Middle frontal gyrus (tissue), 1 donor: ENCODE measurements around the gene GUCA2B.

ENCODE experiments used
- DNase-seq: peaks from one replicate; pipeline ENCODE4 v3.0.0-alpha.2; 2015; ENCODE audit warnings: low spot score; ENCODE audit errors: extremely low spot score

The GUCA2B gene

DNA sequence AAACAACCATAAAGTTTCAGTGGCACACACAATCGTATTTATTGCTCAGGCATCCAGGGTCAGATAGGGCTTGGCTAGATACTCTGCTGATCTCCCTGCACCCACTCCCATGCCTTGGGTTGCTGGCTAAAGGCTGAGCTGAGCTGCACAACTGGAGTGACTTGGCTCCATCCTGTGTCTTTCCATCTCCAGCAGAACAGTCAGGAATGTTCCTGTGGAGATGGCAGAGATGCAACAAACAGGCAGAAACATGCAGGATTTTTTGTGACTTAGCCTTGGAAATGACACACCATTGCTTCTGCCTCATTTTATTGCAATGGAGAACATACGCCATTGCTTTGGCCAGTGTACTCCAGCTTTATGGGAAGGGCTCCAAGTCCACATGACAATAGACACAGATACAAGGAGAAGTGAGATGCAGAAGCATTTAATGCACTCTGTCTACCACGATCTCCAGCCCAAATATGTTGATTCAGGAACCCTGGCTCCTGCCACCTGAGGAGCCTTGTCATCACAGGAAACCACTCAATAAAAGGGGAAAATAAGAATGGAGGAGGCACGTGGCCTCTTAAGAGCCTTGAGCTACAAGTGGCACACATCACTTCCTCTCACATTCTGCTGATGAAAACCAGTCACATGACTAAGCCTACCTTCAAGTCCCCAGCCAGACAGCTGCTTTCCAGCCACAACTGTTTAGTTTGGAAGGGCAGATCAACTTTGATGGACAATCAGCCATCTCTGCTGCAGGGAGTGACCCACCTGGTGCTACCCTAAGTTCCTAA lies 10.1 kb upstream of the GUCA2B start:
- DNase-seq = no peak

DNA sequence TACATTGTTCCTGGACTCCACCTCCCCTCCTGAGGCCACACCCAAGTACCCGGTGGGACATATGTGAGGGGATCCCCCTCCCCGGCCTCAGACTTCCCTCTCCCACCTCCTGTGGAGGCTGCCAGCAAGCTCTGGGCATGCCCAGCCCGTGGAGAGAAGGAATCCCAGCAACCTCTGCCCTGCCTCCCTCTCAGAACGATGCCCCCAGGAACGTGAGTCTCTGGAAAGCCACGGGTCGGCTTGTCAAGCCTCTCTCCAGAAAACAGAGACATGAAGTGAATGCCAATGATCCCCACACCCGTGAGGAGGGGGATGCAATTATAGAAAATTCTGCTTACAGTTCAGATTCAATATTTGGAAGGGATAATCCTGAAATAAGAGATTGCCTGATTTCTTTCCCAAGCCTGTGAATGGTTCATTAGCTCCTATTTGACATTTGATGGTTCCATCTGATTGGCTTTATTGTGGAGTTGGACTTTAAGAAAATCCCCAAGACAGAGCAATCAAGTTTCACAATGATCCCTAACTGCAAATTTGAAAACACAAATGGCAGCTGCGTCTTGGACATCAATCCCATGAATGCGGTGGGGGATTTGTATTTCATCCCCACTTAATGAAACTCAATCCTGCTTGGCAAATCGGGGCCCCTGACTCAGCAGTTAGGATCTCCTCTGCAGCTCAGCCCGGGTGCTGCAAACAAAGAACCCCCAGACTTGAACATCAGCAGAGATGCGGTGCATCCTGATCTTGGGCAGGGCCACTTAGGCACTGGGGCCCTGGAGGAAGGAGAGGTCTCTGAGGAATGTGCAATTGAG lies 9.1 kb upstream of the GUCA2B start:
- DNase-seq = no peak

DNA sequence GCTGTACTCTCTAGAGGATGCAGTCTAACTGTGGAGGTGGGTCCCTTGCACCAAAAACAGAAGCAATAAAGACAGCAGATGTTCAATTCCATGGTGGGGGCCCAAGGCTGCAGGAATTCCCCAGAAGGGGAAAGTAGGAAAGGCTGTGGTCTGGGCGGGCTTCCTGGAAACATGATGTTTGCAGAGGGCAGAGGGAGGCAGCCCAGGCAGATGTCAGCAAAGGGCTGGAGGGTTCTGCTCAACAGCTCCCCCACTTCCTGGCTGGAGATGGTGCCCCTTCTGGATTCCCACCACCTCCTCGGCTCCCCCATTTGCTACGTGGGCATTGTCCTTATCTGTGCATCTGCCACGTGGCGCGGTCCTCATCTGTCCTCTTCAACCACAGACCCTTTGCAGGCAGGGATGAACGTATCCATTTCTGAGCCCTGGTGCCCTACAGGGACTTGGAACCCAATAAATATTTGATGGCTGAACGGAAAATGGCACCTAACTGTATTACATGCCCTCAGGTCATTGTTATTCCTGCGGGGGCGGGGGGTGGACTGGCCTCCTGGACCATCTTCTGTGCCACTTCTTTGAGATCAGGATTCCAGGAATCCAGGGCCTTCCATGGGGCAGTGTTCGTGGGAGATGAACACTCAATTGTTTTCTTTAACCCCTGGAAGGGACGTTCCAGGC lies 8.4 kb upstream of the GUCA2B start:
- no peak for DNase-seq

DNA sequence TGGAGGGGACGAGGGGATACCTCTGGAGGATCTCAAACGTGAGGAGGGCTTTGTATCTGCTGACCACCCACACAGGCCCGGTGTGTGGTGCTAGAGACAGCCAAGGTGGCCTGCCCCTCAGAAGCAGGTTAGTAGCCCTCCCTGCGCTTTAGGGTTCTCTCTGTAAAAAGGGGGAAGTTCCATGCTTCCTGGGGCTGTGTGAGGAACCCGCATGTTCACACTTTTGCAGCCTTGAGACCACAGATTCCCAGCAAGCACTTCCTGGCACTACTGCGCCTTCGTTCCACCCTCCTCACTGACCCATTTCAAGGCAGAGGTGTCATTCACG lies 7.9 kb upstream of the GUCA2B start:
- no peak for DNase-seq

DNA sequence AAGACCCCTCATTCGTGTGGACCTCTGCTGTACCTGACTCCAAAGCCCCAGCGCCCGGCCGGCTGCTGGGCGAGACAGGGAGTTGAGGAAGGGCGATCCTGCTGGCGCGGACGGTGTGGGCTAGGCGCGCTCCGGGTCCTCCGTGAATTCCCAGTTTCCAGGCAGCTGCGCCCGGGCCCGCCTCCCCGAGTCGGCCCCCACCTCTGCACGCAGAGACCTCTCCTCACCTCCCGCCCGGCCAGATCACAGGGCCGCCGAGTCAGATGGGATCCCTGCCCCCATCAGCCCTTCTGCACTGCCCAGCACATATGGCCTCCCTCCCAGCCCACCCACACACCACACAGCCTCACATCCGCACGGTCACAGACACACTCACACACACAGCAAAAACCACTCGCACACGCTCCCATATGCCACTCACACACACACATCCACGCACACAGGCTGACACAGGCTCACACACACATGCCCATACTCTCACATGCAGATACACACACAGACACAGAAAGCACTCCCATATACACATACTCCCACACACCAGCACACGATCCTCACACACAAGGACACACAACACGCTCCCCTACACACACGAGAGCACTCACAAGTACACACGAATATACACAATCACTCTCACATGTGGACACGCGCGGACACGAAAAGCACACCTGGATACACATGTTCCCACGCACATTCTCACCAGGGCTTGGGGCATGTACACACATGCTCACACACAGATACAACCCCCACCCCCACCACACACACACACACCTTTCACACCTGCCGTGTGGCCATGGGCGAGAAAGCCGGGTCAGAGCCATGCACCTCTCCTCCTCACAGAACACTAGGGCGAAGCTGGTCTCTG lies 7.2 kb upstream of the GUCA2B start:
- no peak for DNase-seq

DNA sequence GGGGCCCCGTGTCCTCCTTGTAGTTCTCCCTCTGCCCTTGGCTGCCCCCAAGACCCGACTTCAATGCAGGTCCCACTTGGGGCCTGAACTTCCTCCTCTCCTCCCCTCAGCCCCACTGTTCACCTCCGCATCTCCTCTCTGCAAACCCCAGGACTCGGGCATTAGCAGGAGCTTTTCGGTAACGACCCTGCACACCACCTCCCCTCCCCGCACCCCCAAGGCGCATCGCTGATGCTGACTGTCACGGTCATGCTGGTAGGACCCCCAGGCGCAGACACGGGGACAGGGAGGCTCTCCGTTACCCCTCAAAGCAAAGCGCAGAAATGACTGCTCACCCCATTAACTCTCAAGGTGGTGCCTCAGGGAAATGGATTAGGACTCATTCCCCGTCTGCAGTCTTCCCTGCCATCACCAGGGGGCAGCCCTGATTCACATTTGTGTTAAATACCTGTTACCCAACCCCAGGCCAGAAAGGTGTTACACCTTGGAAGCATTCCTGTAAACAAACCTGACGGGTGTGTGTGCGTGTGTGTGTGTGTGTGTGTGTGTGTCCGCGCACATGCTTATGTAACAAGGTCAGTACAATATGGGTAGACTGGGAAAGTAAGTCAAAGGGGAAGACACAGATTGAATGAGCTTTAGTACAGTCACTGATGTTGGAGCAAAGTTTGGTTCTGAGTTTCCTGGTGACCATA lies 6.4 kb upstream of the GUCA2B start:
- DNase-seq = no peak

DNA sequence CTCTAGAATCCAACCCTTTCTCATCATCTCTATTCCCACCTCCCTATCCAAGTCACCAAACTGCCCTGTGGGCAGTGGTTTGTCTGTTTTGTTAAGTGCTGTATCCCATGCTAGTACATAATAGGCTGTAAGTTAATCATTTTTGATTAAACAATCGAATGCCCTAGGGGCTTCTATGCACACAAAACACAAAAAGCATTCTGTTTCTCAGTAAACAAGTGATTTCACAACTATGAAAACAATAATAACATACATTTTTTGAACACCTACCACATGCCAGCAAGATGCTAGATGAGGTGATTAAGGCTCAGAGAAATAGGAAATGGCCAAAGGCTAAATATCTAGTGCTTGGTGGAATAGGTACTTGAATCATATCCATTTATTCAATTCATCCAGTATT lies 5.0 kb upstream of the GUCA2B start:
- DNase-seq = no peak

DNA sequence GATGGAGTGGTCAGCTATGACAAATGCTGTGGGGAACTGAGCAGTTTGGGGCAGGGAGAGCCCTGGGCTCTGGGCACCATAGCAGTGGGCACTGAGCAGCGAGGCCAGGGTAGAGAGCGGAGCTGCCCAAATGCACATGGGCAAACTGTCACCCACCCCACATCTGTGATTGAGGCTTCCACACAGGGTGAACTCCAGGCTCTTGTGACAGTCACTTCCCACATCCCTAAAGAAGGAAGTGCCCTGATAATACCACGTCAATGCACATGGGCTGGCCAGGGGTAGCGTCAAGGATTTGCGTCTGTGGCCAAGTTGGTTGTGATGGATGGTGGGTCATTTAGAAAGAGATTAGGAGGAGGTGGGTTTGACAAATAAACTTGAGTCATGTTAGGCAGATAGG lies 2.6 kb upstream of the GUCA2B start:
- DNase-seq = no peak

DNA sequence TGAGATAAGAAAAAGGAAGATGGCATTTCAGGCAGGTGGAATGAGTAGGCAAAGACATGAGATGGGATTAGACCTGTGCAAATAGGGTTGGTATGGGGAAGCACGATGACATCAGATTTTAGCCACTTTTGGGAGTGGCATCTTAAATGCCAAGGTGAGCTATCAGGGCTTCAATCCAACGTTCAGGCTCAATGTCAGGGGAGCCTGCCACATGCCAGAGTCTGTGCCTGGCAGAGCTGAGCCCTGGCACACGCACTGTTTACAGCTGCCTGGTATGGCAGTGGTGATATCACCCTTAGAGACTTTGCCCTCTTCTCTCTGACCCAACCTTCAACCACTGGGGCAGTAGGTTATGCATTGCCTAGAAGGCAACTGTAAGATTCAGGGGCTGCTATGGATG lies 1.1 kb upstream of the GUCA2B start:
- no peak for DNase-seq

DNA sequence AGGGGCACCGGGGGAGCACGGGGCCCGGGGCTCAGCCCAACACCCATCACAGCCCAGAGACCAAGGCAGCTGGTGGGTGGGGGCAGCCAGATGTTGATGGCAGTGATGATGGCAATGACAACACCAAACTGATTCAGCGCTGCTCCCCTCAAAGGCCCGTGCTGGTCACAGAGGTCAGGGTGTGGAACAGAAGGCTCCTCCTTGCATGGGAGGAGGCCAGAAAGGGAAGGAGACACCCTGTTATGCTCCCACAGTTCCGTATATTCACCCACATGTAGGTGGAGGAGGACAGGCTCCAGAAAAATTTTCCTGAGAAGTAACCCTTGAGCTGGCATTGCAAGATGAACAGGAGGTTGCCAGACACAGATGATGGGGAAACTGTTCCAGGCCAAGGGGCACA lies 414 bp downstream of the GUCA2B start:
- no peak for DNase-seq

DNA sequence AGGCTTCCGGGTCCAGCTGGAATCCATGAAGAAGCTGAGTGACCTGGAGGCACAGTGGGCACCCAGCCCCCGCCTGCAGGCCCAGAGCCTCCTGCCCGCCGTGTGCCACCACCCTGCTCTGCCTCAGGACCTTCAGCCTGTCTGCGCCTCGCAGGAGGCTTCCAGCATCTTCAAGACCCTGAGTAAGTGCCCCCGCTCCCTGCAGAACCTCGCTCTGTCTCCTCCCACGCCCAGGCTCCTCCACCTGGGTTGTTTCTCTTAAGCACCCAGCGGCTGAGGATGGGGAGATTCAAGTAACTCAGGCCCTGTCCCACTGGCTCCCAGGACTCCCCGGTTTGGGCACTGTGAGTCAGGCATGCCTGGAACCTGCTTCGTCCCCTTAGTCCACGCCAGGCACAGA lies 1.5 kb downstream of the GUCA2B start:
- no peak for DNase-seq

DNA sequence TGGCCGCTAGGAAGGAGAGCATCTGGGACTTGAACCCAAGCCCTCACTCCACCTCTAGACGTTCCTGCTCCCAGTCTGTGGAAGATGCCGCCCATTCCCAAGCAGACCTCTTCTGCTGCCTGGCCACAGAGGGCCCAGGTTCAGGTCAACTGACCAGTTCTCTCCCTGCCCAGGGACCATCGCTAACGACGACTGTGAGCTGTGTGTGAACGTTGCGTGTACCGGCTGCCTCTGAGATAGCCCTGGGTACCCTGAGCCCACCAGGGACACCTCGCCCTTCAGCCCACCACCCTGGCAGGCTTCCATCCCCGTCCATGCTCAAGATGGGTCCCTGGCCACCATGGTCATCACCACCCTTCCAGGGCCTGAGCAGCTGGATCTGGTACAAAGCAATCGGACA lies 2.2 kb downstream of the GUCA2B start:
- no peak for DNase-seq

DNA sequence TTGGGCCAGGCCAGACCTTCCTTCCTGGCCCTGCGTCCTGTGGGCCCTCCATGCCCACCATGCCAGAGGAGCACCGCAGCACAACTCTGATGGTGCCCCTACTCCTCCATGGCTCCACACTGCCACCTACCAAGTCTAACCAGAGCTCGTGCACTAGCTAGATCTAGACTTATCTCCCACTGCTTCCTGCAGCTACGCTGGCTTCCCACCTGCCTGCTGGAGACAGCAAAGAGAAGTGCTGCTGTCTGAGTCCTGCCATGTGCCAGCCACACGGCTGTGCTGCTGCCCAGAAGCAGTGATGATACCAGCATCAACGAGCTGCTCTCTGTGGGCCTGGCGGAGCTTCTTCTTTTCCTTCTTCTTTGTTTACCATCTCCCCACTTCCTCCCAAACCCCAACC lies 4.5 kb downstream of the GUCA2B start:
- no peak for DNase-seq

DNA sequence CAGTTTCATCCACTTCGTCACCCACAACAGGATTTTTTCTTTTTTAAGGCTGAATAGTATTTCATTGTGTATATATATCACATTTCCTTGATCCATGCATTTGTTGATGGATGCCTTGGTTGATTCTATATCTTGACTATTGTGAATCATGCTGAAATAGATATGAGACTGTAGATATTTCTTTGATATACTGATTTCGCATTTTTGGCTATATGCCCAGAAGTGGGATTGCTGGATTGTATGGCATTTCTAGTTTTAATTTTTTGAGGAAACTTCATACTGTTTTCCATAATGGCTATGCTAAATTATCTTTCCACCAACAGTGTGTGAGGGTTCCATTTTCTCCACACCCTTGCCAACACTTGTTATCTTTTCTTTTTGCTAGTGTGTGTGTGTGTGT lies 5.0 kb downstream of the GUCA2B start:
- no peak for DNase-seq

DNA sequence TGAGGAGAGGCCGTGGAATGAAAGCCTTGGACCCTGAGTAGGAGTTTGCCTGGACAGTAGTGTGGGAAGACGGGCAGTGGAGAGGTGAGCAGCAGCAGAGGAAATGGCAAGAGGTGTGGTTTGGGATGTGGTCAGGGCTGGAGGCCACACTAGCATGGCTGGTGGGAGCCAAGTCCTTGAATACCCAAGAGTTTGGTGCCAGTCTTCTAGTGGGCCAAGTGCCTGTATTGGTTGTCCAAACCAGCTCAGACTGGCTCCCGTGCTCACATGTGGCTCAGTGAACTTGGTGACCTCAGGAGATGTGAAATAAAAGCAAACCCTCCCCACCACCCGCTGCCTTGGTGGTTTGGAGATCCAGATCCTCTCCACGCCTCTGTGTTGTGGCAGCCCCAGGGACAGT lies 9.0 kb downstream of the GUCA2B start:
- DNase-seq = no peak

DNA sequence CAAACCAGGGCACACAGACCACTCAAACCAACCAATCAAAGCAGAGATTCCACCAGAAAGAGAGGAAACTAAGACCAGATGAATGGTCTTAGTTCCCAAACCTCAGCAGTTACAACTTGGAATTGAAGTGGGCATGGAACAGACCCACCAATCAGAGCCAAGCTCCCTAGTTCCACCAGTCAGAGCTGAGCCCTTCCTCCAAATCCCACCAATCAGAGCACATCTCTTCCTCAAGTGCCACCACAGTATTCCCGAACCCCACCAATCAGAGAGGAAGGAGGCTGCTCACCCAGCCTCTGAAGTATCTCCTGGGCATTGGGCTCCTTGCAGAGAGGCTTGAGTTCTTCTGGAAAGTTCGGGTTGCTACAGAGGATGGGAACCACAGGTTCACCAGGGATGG lies 9.9 kb downstream of the GUCA2B start:
- no peak for DNase-seq

DNA sequence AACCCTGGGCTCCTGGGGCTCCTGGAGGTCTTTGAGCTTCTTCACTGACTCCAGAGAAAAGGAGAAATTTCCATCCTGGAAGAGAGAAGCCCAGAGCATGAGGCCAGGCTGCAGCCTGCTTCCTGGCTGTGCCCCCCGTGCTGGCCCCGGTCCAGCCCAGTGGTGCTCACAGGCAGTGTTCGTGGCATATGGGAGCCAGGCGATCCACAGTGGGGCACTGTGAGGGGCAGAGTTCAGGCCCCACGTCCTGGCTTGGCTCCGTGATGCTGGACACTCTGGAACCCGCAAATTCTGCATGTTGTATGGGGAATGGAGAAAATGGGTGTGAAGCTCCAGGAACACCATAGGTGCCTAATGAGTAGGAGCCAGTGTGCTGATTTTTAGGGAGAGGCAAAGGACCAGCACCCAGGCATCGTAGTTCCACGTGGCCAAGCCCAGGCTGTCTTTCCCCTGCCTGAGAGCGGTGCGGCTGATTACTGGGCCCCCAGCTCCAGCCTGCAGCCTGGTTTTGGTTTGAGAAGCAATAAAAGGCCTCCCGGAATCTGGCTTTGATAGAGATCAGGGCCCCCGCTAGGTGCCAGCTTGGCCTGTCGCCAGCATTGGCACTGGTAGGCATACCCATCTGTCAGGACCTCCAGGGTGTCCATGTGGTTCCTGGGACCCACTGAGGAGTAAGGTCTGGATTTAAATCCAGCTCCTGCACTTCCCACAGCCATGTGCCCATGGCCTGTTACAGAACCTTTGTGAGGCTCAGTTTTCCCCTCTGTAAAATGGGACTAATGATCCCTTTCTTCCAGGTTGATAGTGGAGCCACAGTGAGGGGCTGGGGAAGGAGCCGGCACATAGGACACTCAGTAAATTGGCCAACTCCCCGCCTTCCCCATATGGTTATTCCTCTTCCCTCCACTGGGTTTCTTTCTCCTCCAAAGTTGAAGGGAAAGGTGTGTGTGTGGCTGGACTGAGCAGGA lies 10.6 kb downstream of the GUCA2B start:
- DNase-seq = no peak

DNA sequence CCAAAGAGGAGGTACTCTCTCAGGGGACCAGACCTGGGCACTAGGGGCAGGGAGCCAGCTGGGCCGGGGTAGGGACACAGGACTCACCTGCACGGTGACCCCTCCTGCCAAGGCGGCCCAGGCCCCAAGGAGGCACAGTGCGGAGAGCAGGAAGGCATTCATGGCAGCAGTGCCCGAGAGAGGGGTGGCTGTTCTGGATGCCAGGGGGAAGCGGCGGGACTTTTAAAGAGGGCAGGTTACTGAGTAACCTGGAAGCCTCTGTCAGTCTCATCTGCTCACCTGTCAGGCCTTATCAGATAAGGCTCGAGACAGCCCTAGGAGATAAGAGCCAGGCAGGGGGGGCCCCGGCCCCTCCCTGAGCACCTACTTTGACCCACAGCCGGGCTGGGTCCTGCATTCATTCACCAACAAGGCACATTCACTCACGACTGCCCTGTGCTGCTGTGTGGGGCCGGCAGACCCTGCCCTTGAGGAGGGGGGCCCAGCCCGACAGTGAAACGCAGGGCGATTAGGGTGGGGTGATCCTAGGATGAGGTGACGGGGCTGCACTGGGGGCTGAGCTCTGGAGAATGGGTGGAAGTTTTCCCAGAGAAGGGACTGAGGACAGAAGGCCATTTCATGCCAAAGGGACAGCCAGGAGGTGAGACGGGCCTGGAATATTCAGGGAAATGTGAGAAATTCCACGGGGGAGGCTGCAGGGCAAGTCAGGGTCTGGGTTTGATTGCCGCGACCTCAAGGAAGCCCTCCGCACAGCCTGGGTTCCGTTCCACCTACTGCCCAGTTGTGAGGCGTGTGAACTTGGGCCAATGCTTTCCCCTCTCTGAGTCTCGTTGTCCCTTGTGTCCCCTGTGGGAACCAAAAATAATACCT lies 11.6 kb downstream of the GUCA2B start, which contains the start of gene GUCA2A:
Gene GUCA2A (minus strand): TSS at position 195 of the 870 bp plus-strand sequence. CDS start 33 bp downstream, at position 162.
- DNase-seq = no peak
